Choroid plexus epithelial cell (primary cell): ENCODE results near the gene TMEM250.
A peak's percentile ranks its signal among the peaks of the same experiment; 100 is the strongest.

Experiments
- DNase-seq: peaks from one replicate; pipeline ENCODE4 v3.0.0-alpha.2; 2010; ENCODE audit warnings: low read depth
- H3K4me3 ChIP-seq: 2 replicates; pipeline ENCODE4 v1.5.1; 2011; ENCODE audit warnings: low read depth, mild to moderate bottlenecking, control low read depth, low read length, moderate library complexity
- CTCF ChIP-seq: conservative IDR thresholded peaks from 2 replicates; pipeline ENCODE4 v1.5.1; 2011; ENCODE audit warnings: low read depth, mild to moderate bottlenecking, control low read depth, inconsistent platforms, low read length, moderate library complexity

Gene TMEM250

GRCh38 chr9:136142414-136142796 lies 23.7 kb upstream of the TMEM250 start:
- no peak for TF ChIP-seq CTCF
- no peak overlapping the region for H3K4me3 ChIP-seq
- no peak for DNase-seq

GRCh38 chr9:136141682-136142413 lies 23.2 kb upstream of the TMEM250 start:
- no peak for DNase-seq
- TF ChIP-seq CTCF: no peak
- no peak overlapping the region for H3K4me3 ChIP-seq

- no peak overlapping the region for H3K4me3 ChIP-seq
- TF ChIP-seq CTCF: no peak
- DNase-seq: no peak
Observed at GRCh38 chr9:136140966-136141365, 22.3 kb upstream of the TMEM250 start.

- TF ChIP-seq CTCF: no peak
- DNase-seq: no peak
- H3K4me3 ChIP-seq: no peak overlapping the region
Observed at GRCh38 chr9:136140046-136140445, 21.4 kb upstream of the TMEM250 start.

- DNase-seq: peak; percentile 43
- peak; percentile 69 for TF ChIP-seq CTCF
- no peak overlapping the region for H3K4me3 ChIP-seq
Observed at GRCh38 chr9:136138566-136138965, 19.9 kb upstream of the TMEM250 start.

GRCh38 chr9:136137321-136138265 lies 18.9 kb upstream of the TMEM250 start:
- no peak for TF ChIP-seq CTCF
- DNase-seq: no peak
- H3K4me3 ChIP-seq: no peak overlapping the region
